HepG2 (cell line): ENCODE measurements around the gene ABAT. TPM values are rescaled to one million over a fixed set of nuclear protein-coding genes. Genes with fewer than 3 reads are reported as not detected.
A peak's percentile ranks its signal among the peaks of the same experiment; 100 is the strongest.

Source experiments
- ATAC-seq: fragments of 200-7000 bp; cut with Tn5 transposase; 3 replicates; pipeline ENCODE4 v1.9.1; 2020; ENCODE audit warnings: mild to moderate bottlenecking, moderate library complexity
- BruUV-seq: library from RNA; stranded (reverse); fragments of 400-500 nt; replicated peaks from 2 replicates; lab custom pipeline; 2021; lab: Mats Ljungman, UMichigan
- CTCF ChIA-PET: fragments of 300-600 bp; formaldehyde crosslinking; extraction: SDS; loops from one replicate; lab custom pipeline; 2021; ENCODE audit warnings: low total read pairs, inconsistent platforms, low intra/inter-chr PET ratio; lab: Yijun Ruan, JAX
- POLR2A ChIA-PET: fragments of 350-600 bp; sonication (Branson Sonifier 250); formaldehyde crosslinking; loops from one replicate; lab custom pipeline; 2020; ENCODE audit warnings: antibody characterized with exemption, inconsistent platforms; lab: Yijun Ruan, JAX
- DNase-seq: peaks from one replicate; pipeline ENCODE4 v3.0.0-alpha.2; 2015; ENCODE audit warnings: low spot score
- FAIRE-seq: peaks from 3 replicates; lab custom pipeline; 2011; peaks lifted over from hg19 to GRCh38; lab: Jason Lieb, UNC
- H2AFZ ChIP-seq: one replicate; pipeline ENCODE4 v1.6.1; 2011; ENCODE audit warnings: low read length, inconsistent platforms
- H3K27ac ChIP-seq: fragments of 300-600 bp; 3 replicates; pipeline ENCODE4 v1.8.0; 2011; ENCODE audit warnings: mixed run types, mild to moderate bottlenecking, mixed read lengths, low read length, inconsistent platforms; ENCODE audit not compliant: insufficient read depth; ENCODE audit errors: extremely low read length
- H3K27me3 ChIP-seq, 2 experiments: fragments of 200-600 bp in 1 of 2; 2 replicates in 1 of 2; 3 replicates in 1 of 2; pipeline versions ENCODE4 v1.6.0 to v1.8.0; 2011; ENCODE audit warnings: low read length in 2 of 2, mild to moderate bottlenecking in 2 of 2, moderate library complexity in 2 of 2, inconsistent platforms in 1 of 2; ENCODE audit not compliant: insufficient read depth in 2 of 2, control insufficient read depth in 1 of 2
- H3K36me3 ChIP-seq, 2 experiments: fragments of 200-600 bp in 1 of 2; replicated peaks in 1 of 2; 2 replicates in 1 of 2; 3 replicates in 1 of 2; pipeline versions ENCODE4 v1.5.1 to v1.8.0; 2011; ENCODE audit warnings: low read length in 2 of 2, inconsistent platforms in 1 of 2; ENCODE audit not compliant: insufficient read depth in 2 of 2, control insufficient read depth in 1 of 2
- H3K4me1 ChIP-seq: 2 replicates; pipeline ENCODE4 v1.5.1; 2012; ENCODE audit warnings: low read length, inconsistent platforms; ENCODE audit not compliant: insufficient read depth
- H3K4me2 ChIP-seq: 2 replicates; pipeline ENCODE4 v1.6.0; 2011; ENCODE audit warnings: low read depth, low read length, inconsistent platforms
- H3K4me3 ChIP-seq, 3 experiments: fragments of 200-600 bp in 1 of 3; sonication (generic), shearing (Covaris generic) in 1 of 3; replicated peaks in 1 of 3; 2 replicates each; pipeline ENCODE4 v1.5.1; 2011 to 2016; ENCODE audit warnings: low read length in 3 of 3, inconsistent platforms in 2 of 3, low read depth in 2 of 3, mild to moderate bottlenecking in 2 of 3, control low read depth in 1 of 3, mixed read lengths in 1 of 3; ENCODE audit not compliant: insufficient read depth in 1 of 3
- H3K79me2 ChIP-seq: one replicate; pipeline ENCODE4 v1.6.1; 2011; ENCODE audit warnings: low read length, inconsistent platforms; ENCODE audit not compliant: insufficient read depth
- H3K9ac ChIP-seq: 2 replicates; pipeline ENCODE4 v1.6.0; 2011; ENCODE audit warnings: mild to moderate bottlenecking, low read depth, low read length, inconsistent platforms; ENCODE audit not compliant: insufficient read depth
- H3K9me3 ChIP-seq: 2 replicates; pipeline ENCODE4 v1.5.1; 2012; ENCODE audit warnings: mild to moderate bottlenecking, low read length
- H4K20me1 ChIP-seq: 2 replicates; pipeline ENCODE4 v1.6.0; 2011; ENCODE audit warnings: inconsistent platforms, mild to moderate bottlenecking, low read length, moderate library complexity; ENCODE audit not compliant: insufficient read depth
- HNF1A ChIP-seq, 2 experiments: sonication (generic) in 1 of 2; formaldehyde crosslinking in 1 of 2; IDR thresholded peaks; 2 replicates each; pipeline versions ENCODE4 v1.4.0 to v1.6.1; 2016 to 2020; ENCODE audit warnings: borderline replicate concordance in 1 of 2, low read depth in 1 of 2, mild to moderate bottlenecking in 1 of 2, missing genetic modification reagents in 1 of 2
- NR2F6 ChIP-seq, 2 experiments: IDR thresholded peaks; 2 replicates each; pipeline ENCODE4 v1.6.1; 2016; ENCODE audit warnings: antibody characterized with exemption in 1 of 2, mild to moderate bottlenecking in 1 of 2
- RBFOX2 ChIP-seq: fragments of 200-400 bp; formaldehyde crosslinking; IDR thresholded peaks from 2 replicates; pipeline ENCODE4 v1.6.1; 2017; ENCODE audit warnings: low read depth, mild to moderate bottlenecking, low read length
- WGBS: methylation state at CpG from one replicate; pipeline ENCODE4 v1.1.6; 2017; ENCODE audit warnings: low lambda C conversion rate; 5-methylcytosine and 5-hydroxymethylcytosine counted together
- in situ Hi-C: cut with HindIII; loops from 2 replicates; pipeline ENCODE4 v1.10.0; 2017; ENCODE audit warnings: low pct_unique_long_range_greater_than_20kb; ENCODE audit not compliant: extremely low pct_ligation_motif_present
- intact Hi-C: fragments of 100-400 bp; cut with micrococcal nuclease; formaldehyde crosslinking; loops from one replicate; pipeline ENCODE4 v1.10.0; 2022; ENCODE audit not compliant: unreplicated experiment
- polyA plus RNA-seq, 8 experiments: library from polyadenylated mRNA; depleted of rRNA in 3 of 8; stranded (reverse) in 7 of 8; unstranded in 1 of 8; fragments of >200 nt; fragmentation: Illumina TruSeq in 4 of 8; extraction: Trizol in 4 of 8; gene quantifications; 2 replicates each; pipeline versions ENCODE4 v1.2.1 to v1.2.3, GENCODE V29; 2011 to 2016; ENCODE audit warnings: low read depth in 4 of 8, missing spikeins in 1 of 8, mixed read lengths in 1 of 8; ENCODE audit not compliant: insufficient read depth in 1 of 8
- total RNA-seq, 5 experiments: library from RNA; depleted of rRNA; stranded (reverse); fragments of >200 nt; fragmentation: Illumina TruSeq; extraction: Trizol; gene quantifications; 2 replicates each; pipeline ENCODE4 v1.2.3, GENCODE V29; 2016; ENCODE audit warnings: low read depth in 1 of 5

ABAT gene
- total and polyA plus RNA-seq, 2 of the 13 experiments (the other 11 are each of a cell fraction or from before 2014, with no cell fraction given): 47.6 to 97.3 TPM

DNA sequence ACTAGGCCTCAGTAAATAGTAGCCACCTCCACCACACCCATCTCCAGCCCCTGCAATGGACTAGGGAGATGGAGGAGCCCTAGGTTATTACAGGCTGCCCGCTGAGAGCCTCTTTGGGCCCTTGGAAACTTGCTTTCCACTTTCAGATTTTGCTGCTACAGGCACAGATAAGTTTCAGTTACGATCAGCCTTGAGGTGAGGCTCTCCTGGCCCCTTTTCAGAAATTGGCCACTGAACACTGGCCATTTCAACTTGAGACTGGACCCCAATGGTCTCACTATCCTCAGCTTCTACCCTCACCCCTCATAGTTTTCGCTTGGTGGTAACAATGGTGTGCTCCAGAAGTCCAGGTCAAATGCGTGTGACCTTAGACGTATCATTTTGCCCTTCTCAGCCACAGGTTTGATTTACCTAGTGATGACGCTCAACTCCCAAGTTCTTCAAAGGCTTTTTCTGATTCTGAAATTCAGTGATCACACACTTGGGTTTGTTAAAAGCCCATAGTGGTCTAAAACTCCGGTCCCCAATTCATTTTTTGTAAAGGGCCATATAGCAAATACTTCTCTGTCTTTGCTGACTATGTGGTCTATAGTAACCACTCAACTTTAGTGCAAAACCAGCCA lies 124.2 kb downstream of the ABAT start (continued):
- TF ChIP-seq NR2F6 (IDR thresholded peaks at IDR 0.05) (peak; percentile 17; the same call in 1 of the 2 replicates), NR2F6 (CRISPR knock-in tag; IDR thresholded peaks at IDR 0.05) (0 out of 2 replicates have a peak, but pooled peaks have one; percentile 26)
- TF ChIP-seq, all 625 proteins: peak for 27

DNA sequence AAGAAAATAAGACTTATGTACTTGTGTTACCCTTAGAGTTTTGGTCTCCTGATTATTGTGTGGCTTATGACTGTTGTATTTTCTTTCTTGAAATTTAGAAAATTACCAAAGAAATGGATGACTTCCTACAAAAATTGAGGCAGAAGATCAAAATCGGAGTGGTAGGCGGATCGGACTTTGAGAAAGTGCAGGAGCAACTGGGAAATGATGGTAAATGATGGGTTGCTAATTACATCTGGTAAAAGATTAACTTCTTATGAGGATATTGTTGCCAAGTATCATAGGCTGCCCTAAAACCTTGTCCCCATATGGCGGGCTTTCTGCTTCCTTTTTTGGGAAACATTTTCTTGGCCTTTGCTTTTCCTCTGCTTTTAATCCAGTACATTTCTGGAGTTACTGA lies 127.3 kb downstream of the ABAT start:
- peaks cover 26 to 59% of the 10 kb centered on the region in 2 experiments for H3K36me3 ChIP-seq
- no peak overlapping the region for H3K27ac ChIP-seq
- no peaks in the 10 kb centered on the region for H3K9me3 ChIP-seq
- CTCF ChIA-PET: no interaction called here
- H3K27me3 ChIP-seq: no peaks in the 10 kb centered on the region; a peak in 1 of 5 replicates
- in situ Hi-C loops: no loop called here
- H2AFZ ChIP-seq: no peak overlapping the region
- H3K9ac ChIP-seq: no peak overlapping the region
- H4K20me1 ChIP-seq: peaks cover 16% of the 10 kb centered on the region
- peaks cover 71% of the 10 kb centered on the region for H3K79me2 ChIP-seq
- H3K4me1 ChIP-seq: peaks cover 29% of the 10 kb centered on the region
- DNase-seq (no peak), FAIRE-seq (no peak), ATAC-seq (no peak)
- H3K4me3 ChIP-seq: no peak overlapping the region
- H3K4me2 ChIP-seq: no peak overlapping the region
- 95% methylated on average over 4 of the region's 4 CpGs for WGBS
- no TSS peak for BruUV-seq
- no peak for TF ChIP-seq HNF1A (IDR thresholded peaks at IDR 0.05; ENCODE audit: low read depth)
- TF ChIP-seq HNF1A (CRISPR knock-in tag; IDR thresholded peaks at IDR 0.05; ENCODE audit: borderline replicate concordance): no peak
- peak; percentile 27; the same call in 1 of the 2 replicates for TF ChIP-seq RBFOX2
- TF ChIP-seq, all 625 proteins: peak for 1
- POLR2A ChIA-PET: interaction anchor here (1.2 to 1.5 kb wide), 3 partner anchors 8 to 62 kb away, joined by 3 to 5 read pairs (median 4); no protein-coding TSS in a partner anchor
- intact Hi-C loops: no loop called here
